Ascending aorta (tissue), 2 donors: Measurements from ENCODE around the gene BABAM2. TPM values are rescaled to one million over a fixed set of nuclear protein-coding genes. Genes with fewer than 3 reads are reported as not detected.

ENCODE experiments used
- DNase-seq, 2 donors: peaks; one replicate each; pipeline ENCODE4 v3.0.0-alpha.2; 2019; ENCODE audit warnings: low spot score in 2 of 2
- H3K27ac ChIP-seq, 2 donors: fragments of 200-600 bp; sonication (generic); one replicate each; pipeline ENCODE4 v1.5.1; 2016 to 2017; ENCODE audit warnings: mild to moderate bottlenecking in 1 of 2
- H3K27me3 ChIP-seq: fragments of 200-600 bp; sonication (generic); one replicate; pipeline ENCODE4 v1.5.1; 2017
- H3K36me3 ChIP-seq, 2 donors: fragments of 200-600 bp; sonication (generic); one replicate each; pipeline ENCODE4 v1.5.1; 2016
- H3K4me1 ChIP-seq, 2 donors: fragments of 200-600 bp; sonication (generic); one replicate each; pipeline ENCODE4 v1.5.1; 2016 to 2017; ENCODE audit warnings: mild to moderate bottlenecking in 1 of 2
- H3K4me3 ChIP-seq, 2 donors: fragments of 200-600 bp; sonication (generic); one replicate each; pipeline ENCODE4 v1.5.1; 2016 to 2017; ENCODE audit warnings: mild to moderate bottlenecking in 1 of 2
- H3K9me3 ChIP-seq, 2 donors: fragments of 200-600 bp; sonication (generic); one replicate each; pipeline ENCODE4 v1.5.1; 2016
- intact Hi-C: fragments of 100-400 bp; cut with DNase I; formaldehyde crosslinking; loops from one replicate; pipeline ENCODE4 v1.15.1; 2023
- total RNA-seq: library from RNA; depleted of rRNA; stranded (reverse); fragments of >200 nt; gene quantifications from one replicate; pipeline ENCODE4 v1.1.0, GENCODE V29; 2016
- TF ChIP-seq, protein P1 (sequence below), 3 experiments: fragments of 200-600 bp in 2 of 3; fragments of 450-650 bp in 1 of 3; sonication (generic) in 2 of 3; IDR thresholded peaks; one replicate each; pipeline ENCODE4 v1.5.1; 2016 to 2019; ENCODE audit warnings: antibody characterized with exemption in 3 of 3, mild to moderate bottlenecking in 1 of 3, moderate library complexity in 1 of 3

BABAM2 gene
- total RNA-seq, 1 donor from 2014 or later: 19.6 TPM

DNA sequence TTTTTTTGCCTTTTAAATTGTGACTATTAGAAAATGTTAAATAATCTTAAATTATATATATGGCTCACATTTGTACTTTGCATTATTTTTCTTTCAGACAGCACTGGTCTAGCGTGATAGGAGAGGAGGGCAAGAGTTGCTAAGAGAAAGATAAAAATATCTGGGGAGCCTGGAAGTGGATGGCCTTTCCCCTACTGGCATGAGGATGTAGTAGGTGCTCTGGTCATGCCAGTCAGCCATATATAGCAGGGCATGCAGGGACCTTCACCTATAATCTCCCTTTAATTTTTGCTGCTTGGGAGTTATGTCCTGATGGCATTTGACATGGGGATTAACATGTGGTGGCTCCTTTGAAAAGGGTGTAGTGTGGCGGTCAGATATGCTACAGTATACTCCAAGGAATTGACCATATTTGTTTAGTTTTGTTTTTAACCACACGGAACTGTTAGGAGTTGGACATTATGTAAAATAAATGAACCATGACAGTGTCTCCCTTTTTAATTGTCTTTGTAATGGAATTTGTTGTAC lies 144.7 kb downstream of the BABAM2 start:
- Histone ChIP-seq H3K4me3 (no peak overlapping the region), H3K4me1 (peaks cover 0 to 8% of the 10 kb centered on the region in 2 donors), H3K9me3 (no peaks in the 10 kb centered on the region), H3K36me3 (no peaks in the 10 kb centered on the region), H3K27me3 (no peaks in the 10 kb centered on the region), H3K27ac (no peak overlapping the region)
- no peak for DNase-seq
- TF ChIP-seq, protein P1, sequence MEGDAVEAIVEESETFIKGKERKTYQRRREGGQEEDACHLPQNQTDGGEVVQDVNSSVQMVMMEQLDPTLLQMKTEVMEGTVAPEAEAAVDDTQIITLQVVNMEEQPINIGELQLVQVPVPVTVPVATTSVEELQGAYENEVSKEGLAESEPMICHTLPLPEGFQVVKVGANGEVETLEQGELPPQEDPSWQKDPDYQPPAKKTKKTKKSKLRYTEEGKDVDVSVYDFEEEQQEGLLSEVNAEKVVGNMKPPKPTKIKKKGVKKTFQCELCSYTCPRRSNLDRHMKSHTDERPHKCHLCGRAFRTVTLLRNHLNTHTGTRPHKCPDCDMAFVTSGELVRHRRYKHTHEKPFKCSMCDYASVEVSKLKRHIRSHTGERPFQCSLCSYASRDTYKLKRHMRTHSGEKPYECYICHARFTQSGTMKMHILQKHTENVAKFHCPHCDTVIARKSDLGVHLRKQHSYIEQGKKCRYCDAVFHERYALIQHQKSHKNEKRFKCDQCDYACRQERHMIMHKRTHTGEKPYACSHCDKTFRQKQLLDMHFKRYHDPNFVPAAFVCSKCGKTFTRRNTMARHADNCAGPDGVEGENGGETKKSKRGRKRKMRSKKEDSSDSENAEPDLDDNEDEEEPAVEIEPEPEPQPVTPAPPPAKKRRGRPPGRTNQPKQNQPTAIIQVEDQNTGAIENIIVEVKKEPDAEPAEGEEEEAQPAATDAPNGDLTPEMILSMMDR (IDR thresholded peaks at IDR 0.05): no peak
- intact Hi-C loops: loop anchor here (5.0 kb wide), 1 partner anchor 63 kb away; no protein-coding TSS in a partner anchor

DNA sequence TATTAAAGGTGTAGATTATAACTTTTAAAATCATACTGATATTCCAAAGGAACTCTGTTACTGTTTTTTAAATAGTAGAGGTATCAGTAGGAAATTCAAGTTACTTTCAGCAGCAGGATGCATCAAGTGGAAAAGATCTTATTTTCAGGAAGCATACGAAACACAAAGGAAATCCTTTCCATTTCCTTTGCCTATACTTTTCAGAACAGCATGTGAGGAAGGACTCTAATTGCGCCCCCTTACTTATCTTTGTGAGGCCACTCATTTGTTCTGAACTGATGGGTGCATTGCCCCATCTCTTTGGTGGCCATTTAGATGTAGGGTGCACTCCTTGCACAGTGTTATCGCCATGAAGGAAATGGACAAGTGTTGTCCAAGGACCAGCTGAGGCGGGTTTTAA lies 145.3 kb downstream of the BABAM2 start:
- H3K4me3 ChIP-seq: no peak overlapping the region
- no peaks in the 10 kb centered on the region for H3K27me3 ChIP-seq
- H3K36me3 ChIP-seq: no peaks in the 10 kb centered on the region
- no peak overlapping the region for H3K27ac ChIP-seq
- H3K4me1 ChIP-seq: peaks cover 0 to 8% of the 10 kb centered on the region in 2 donors
- no peak for DNase-seq
- intact Hi-C loops: loop anchor here (5.0 kb wide), 1 partner anchor 64 kb away; no protein-coding TSS in a partner anchor
- TF ChIP-seq, protein P1 (IDR thresholded peaks at IDR 0.05): no peak
- H3K9me3 ChIP-seq: no peaks in the 10 kb centered on the region

DNA sequence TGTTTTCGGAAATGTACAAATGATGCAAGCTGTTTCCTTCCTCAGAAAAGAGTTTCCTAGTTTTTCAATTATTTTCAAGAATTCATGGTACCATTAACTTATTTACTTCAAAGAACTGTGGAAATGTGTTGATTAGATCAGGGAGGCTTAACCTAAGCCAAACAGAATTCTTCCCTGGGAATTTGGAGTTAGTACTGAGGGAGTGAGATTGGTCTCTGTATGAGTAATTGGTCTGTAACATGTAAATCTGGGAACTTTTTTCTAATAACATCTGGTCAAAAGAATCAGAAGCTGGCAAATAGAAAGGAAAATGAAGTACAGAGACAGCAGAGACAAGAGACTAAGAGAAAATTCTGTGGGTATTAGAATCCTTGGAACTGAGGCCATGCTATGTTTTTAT lies 145.8 kb downstream of the BABAM2 start:
- Histone ChIP-seq H3K9me3 (no peaks in the 10 kb centered on the region), H3K36me3 (no peaks in the 10 kb centered on the region), H3K27ac (no peak overlapping the region), H3K27me3 (no peaks in the 10 kb centered on the region), H3K4me3 (no peak overlapping the region), H3K4me1 (peaks cover 0 to 8% of the 10 kb centered on the region in 2 donors)
- intact Hi-C loops: loop anchor here (5.0 kb wide), 1 partner anchor 64 kb away; no protein-coding TSS in a partner anchor
- TF ChIP-seq, protein P1 (IDR thresholded peaks at IDR 0.05): no peak
- DNase-seq: no peak

DNA sequence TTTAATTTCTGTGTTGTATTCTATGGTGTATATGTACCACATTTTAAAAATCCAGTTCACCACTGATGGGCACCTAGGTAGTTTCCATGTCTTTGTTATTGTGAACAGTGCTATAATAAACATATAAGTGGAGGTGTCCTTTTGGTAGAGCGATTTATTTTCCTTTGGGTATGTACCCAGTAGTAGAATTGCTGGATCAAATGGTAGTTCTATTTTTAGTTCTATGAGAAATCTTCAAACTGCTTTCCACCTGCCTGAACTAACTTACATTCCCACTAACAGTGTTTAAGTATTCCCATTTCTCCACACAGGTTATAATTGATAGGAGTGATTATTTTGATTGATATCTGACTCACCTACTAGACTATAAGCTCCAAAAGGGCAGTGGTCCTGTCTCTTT lies 148.2 kb downstream of the BABAM2 start:
- Histone ChIP-seq H3K4me1 (peaks cover 0 to 8% of the 10 kb centered on the region in 2 donors), H3K36me3 (no peaks in the 10 kb centered on the region), H3K27me3 (no peaks in the 10 kb centered on the region), H3K27ac (no peak overlapping the region), H3K4me3 (no peak overlapping the region), H3K9me3 (no peaks in the 10 kb centered on the region)
- no peak for DNase-seq
- TF ChIP-seq, protein P1 (IDR thresholded peaks at IDR 0.05): no peak
- intact Hi-C loops: loop anchor here (5.0 kb wide), 1 partner anchor 66 kb away; no protein-coding TSS in a partner anchor

DNA sequence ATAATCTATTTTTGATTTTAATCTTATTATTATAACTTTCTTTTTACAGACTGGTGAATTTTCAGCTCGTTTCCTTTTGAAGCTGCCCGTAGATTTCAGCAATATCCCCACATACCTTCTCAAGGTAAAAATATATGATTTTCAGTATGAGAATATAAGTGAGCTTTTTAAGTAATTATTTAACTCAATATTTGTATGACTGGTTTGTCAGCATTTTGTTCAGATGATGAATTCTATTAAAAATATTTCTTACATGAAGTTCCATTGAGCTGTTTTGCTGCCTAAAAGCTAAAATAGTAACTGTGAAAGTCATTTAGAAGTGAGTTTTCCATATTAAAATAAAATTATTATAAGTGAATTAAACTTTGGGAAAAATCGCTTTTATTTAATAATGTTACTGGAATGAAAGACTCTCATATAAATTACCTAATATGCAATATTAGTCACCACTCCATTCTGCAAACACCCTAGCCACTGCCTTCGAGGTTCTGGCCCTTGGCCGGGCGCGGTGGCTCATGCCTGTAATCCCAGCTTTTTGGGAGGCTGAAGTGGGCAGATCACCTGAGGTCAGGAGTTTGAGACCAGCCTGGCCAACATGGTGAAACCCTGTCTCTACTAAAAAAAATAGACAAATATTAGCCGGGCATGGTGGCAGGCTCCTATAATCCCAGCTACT lies 155.3 kb downstream of the BABAM2 start:
- H3K36me3 ChIP-seq: no peaks in the 10 kb centered on the region

More for the DNA sequence above, 155.3 kb downstream of the BABAM2 start:
- TF ChIP-seq, protein P1 (IDR thresholded peaks at IDR 0.05): no peak
- Histone ChIP-seq H3K27me3 (no peaks in the 10 kb centered on the region), H3K9me3 (no peaks in the 10 kb centered on the region), H3K4me1 (peaks cover 0 to 11% of the 10 kb centered on the region in 2 donors), H3K4me3 (no peak overlapping the region), H3K27ac (no peak overlapping the region)
- intact Hi-C loops: no loop called here
- no peak for DNase-seq
